NCI-H510A treated with DMSO at 0.1 percent for 48 hours (cell line): ENCODE results near the gene ATCAY.
"Not testable (repeated sequence)": the region's sequence is repeated elsewhere in the genome, so short reads cannot be mapped to it uniquely, and the experiment has no call there.

Experiments
- DNase-seq: peaks from one replicate; lab custom pipeline; 2025; lab: John Stamatoyannopoulos, UW

ATCAY gene

GRCh38 chr19:3857449-3858003 is 23.0 kb upstream of the ATCAY start:
- peak; percentile 12 for DNase-seq

- DNase-seq: no peak
These were observed 20.0 kb upstream of the ATCAY start for GRCh38 chr19:3860499-3860898.

DNA sequence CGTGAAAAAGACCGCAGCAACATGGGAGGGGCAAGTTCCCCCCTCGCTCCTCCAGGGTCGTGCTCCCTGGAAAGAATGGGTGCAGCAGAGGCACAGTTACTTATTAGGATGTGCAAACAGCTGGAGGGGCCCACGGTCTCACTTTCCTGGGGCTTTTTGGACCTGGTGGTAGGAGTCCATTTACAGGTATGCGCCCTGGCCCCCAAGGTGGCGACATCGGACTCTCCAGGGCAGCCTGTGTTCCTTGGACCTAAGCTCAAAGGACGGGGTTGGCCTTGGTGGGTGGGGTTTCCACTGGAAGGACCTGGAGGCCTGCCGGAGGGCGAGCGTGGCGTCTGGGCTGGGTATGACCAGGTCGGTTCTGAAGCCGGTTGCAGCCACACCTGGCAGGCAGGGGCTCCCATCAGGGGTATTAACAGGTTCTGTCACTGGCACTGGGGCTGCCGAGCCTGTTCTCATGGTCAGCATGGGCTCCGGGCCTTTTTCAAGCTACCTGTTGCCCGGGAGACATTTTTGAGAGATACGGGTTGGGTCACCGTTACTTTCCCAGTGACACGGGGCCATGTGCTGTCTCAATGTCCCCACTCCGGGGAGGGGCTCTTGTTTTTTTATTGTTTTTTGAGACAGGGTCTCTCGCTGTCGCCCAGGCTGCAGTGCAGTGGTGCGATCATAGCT is 17.5 kb upstream of the ATCAY start:
- no peak for DNase-seq

DNA sequence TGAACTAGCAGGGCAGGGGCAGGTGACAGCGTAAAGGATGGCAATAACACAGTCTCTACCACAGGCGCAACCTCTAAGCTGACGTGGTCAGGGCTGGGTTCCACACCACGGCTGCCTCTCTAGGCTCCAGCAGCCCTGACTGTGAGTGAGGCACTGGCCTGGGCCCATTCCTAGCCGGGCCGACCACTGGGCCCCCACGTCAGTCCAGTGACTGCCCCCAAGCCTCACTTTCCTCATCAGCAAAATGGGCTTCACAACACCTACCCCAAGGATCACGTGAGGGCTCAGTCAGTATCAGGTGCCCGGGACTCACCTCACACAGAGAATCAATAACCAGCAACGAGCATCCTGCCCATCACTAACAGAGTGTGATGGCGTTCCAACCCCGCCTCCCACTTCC is 16.8 kb upstream of the ATCAY start:
- DNase-seq: no peak

- no peak for DNase-seq
These were observed 13.4 kb upstream of the ATCAY start for GRCh38 chr19:3866910-3867638.

DNA sequence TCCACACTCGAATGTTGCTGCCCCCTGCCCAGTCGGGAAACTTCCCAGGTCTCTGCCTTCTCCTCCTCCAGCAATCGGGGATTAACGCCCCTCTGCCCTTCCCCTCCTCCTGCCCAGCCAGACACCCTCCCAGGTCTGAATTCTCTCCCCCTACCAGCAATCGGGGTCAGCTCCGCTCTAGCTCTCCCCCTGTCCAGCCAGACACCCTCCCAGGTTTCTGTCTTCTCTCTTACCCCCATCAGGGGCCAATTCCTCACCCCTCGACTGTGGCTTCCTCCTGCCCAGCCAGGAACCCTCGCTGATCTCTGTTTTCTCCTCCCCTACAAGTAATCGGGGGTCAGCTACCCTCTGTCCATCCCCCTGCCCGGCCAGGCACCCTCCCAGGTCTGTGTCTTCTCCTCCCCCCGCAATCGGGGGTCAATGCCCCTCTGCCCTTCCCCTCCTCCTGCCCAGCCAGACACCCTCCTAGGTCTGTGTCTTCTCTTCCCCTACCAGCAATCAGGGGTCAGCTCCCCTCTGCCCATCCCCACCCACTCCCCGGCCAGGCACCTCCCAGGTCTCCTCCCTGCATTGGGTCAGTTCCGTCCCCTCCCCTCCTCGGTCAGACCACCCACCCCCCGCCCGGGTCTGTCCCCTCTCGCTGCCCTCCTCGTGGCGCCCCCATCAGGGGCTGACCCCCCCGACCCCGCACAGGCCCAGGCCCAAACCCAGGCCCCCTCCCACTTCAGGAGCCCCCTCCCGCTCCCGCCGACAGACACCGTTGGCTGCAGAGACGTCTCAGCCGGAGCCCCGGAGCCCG is 12.3 kb upstream of the ATCAY start:
- no peak for DNase-seq

GRCh38 chr19:3868770-3869456 is 11.6 kb upstream of the ATCAY start, which contains the start of gene ZFR2:
ZFR2 (minus strand) TSS chr19:3869038; CDS start chr19:3869017, 21 bp downstream.
- DNase-seq: peak; percentile 22

DNA sequence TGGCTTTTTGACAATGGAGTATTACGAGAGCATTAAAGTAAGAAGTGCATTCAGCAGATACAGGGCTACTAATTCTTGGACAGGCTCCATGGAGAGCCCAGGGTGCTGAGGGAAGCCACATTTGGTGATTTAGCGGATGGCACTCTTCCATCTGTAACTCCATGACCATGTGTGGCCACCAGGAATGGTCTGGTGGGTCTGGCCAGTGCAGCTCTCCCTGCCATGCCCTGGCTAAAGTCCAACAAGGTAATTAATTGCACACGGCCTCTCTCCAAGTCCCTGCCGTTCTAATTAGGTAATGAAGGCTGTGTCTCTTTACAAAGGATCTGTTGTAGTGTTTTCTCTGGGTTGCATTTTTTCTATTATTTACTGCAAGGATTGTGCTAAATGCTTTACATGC is 7.3 kb upstream of the ATCAY start:
- no peak for DNase-seq

GRCh38 chr19:3874695-3875094 is 5.8 kb upstream of the ATCAY start:
- DNase-seq: not testable (repeated sequence)

DNA sequence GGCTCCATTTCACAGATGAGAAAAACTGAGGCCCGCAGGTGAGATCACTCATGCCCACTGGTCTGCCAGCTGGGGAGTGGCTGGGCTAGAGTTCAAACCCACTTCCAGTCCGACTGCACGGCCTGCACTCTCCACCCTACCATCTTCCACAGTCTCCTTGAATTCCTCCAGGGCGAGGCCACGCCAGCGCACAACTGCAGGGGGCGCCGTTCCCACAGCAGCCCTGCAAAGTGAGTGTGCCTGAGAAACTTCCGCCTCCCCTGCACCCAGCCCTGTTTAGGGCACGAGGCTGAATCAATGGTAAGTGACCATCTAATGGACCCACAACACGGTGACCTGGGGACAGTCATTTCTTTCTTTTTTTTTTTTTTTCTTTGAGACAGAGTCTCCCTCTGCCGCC is 829 bp upstream of the ATCAY start:
- DNase-seq: no peak

- peak; percentile 35 for DNase-seq
These were observed 971 bp downstream of the ATCAY start for GRCh38 chr19:3881272-3882040.

DNA sequence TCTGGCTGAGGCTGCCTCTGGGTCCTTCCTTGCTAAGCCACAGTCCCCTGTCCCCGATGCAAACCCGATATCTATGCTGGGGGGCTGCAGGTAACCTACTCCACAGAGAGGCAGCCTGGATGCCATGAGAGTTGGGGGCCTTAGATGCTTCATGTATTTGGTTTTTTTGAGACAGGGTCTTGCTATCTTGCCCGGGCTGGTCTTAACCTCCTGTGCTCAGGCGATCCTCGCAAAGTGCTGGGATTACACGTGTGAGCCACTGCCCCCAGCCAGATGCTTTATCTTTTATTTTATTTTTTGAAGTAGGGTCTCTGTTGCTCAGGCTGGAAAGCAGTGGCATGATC is 1.5 kb downstream of the ATCAY start:
- DNase-seq: no peak

DNA sequence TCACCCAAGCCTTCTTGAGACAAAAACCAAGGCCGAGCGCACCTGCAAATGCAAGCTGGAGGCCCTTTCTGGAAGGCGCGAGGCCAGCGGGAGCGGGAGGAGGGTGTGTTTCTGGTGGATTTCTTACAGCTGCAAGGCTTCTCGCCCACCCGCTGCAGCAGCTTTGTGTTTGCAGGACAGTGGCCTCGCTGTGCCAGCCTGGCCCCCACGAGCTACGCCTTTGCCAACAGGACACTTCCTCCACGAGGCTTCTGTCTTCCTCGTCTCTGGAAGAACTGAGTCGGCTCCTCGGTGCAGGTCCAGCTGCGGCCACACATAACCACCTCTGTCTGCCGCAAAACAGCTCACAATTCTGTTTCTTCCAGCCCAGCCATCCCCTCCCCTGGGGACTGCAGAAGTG is 10.1 kb downstream of the ATCAY start:
- DNase-seq: no peak

GRCh38 chr19:3893509-3894179 is 13.2 kb downstream of the ATCAY start:
- no peak for DNase-seq

- DNase-seq: not testable (repeated sequence)
These were observed 14.5 kb downstream of the ATCAY start for GRCh38 chr19:3894959-3895358.

- DNase-seq: no peak
These were observed 15.3 kb downstream of the ATCAY start for GRCh38 chr19:3895788-3896187.

- DNase-seq: no peak
These were observed 17.5 kb downstream of the ATCAY start for GRCh38 chr19:3897936-3898335.

DNA sequence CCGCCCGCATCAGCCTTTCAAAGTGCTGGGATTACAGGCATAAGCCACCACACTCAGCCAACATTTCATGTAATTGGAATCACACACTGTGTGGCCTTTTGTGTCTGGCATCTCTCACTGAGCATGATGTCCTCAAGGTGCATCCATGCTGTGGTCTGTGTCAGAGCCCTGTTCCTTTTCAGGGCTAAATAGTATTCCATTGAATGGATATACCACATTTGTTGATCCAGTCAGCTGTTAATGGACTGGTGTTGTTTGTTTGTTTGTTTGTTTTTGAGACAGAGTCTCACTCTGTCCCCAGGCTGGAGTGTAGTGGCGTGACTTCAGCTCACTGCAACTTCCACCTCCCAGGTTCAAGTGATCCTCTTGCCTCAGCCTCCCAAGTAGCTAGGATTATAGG is 17.9 kb downstream of the ATCAY start:
- DNase-seq: no peak

GRCh38 chr19:3899531-3900294 is 19.2 kb downstream of the ATCAY start:
- no peak for DNase-seq
